IMR-90 (cell line): ENCODE data around the gene NLGN1.

Experiments used
- CTCF ChIP-seq: conservative IDR thresholded peaks from 2 replicates; pipeline ENCODE4 v1.5.1; 2012; ENCODE audit warnings: mild to moderate bottlenecking, low read depth, low read length, improper control_type of control experiment
- POLR2A ChIP-seq: IDR thresholded peaks from 2 replicates; pipeline ENCODE4 v1.6.1; 2012; ENCODE audit warnings: mild to moderate bottlenecking, low read depth, low read length
- RCOR1 ChIP-seq: IDR thresholded peaks from 2 replicates; pipeline ENCODE4 v1.6.1; 2012; ENCODE audit warnings: mild to moderate bottlenecking, low read length, improper control_type of control experiment; ENCODE audit not compliant: insufficient replicate concordance

GRCh38 chr3:173632945-173633344 is 235.4 kb downstream of the NLGN1 start:
- TF ChIP-seq CTCF (no peak), POLR2A (no peak), RCOR1 (no peak)
